GM18951 (cell line): Measurements from ENCODE around the gene NDUFAF5.

Experiments used
- POLR2A ChIP-seq: IDR thresholded peaks from 4 replicates; pipeline ENCODE4 v1.6.1; 2011; ENCODE audit warnings: mild to moderate bottlenecking; ENCODE audit not compliant: insufficient read length, insufficient read depth; ENCODE audit errors: extremely low read depth
- in situ Hi-C: fragments of 300-500 bp; cut with MboI; formaldehyde crosslinking; loops from one replicate; pipeline ENCODE4 v1.12.0; 2022; ENCODE audit warnings: low sequenced_read_pairs, mixed read lengths, inconsistent platforms; ENCODE audit not compliant: unreplicated experiment

Gene NDUFAF5

DNA sequence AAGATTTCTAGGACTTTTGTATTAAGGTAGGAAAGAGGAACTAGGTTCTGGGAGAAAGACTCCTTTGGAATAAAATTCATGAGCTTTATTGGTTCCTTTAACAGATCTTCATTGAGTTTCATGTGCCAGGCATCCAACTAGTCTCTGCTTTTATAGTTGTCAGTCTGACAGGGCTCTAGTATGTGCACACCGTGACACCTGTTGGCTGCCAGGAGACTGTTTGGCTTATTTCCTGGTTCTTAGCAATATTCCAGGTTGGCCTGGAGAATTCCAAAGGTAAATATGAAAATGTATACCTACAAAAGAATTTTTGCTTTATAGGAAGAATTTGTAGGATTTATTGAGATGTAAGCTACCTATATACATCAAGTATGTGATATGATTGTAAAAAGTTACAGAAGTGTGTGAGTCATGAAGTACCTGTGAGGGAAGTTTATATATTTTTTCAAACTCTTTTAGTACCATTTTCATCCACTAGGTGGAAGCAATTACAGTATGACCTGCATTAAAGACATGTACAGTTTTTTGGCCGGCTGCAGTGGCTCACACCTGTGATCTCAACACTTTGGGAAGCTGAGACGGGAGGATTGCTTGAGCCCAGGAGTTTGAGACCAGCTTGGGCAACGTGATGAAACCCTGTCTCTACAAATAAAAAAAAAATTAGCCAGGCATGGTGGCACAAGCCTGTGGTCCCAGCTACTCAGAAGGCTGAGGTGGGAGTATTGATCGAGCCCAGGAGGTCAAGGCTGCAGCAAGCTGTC is 35.2 kb downstream of the NDUFAF5 start:
- TF ChIP-seq POLR2A, result no peak
- in situ Hi-C loops, result loop anchor here (10.0 kb wide), 1 partner anchor 235 kb away; no protein-coding TSS in a partner anchor

DNA sequence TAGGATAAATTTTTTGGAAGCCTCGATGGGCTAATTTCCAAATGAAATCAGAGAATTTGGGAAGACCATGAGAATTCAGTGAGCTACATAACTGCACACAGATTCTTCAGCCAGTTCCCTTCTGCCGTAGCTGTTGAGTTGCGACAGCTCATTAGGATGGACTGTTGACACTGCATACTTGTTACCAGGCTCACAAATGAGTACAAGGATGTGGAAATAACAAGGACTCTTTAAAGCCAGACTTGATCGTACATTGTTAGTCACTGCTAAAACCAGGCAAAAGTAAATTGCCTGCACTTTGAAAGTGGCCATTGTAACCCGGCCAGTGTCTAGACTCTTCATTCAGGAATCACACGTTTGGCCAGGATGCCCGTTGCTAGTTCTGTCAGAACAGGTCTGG is 37.0 kb downstream of the NDUFAF5 start:
- in situ Hi-C loops, result loop anchor here (10.0 kb wide), 1 partner anchor 233 kb away; no protein-coding TSS in a partner anchor
- TF ChIP-seq POLR2A, result no peak

GRCh38 chr20:13822459-13822858 is 37.6 kb downstream of the NDUFAF5 start:
- in situ Hi-C loops, result loop anchor here (10.0 kb wide), 1 partner anchor 232 kb away; no protein-coding TSS in a partner anchor
- no peak for TF ChIP-seq POLR2A

DNA sequence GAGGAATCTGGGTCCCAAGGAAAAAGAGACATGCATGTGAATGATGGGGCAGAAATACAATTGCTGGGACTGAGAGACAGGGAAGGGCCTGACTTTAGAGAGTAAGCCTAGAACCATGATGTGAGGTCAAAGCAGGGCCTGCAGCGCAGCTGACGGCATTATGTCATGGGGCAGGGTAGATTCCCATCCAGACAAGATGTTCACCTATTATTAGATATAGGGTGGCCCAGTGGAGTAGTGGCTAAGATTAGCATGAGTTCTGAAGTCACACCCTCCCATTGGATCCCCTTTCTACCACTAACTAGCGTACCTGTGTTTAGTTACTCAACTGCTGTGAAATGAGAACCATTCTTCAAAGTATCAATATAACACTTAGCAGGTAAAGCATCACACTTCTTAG is 39.6 kb downstream of the NDUFAF5 start:
- no peak for TF ChIP-seq POLR2A
- in situ Hi-C loops, result loop anchor here (10.0 kb wide), 1 partner anchor 230 kb away; no protein-coding TSS in a partner anchor

DNA sequence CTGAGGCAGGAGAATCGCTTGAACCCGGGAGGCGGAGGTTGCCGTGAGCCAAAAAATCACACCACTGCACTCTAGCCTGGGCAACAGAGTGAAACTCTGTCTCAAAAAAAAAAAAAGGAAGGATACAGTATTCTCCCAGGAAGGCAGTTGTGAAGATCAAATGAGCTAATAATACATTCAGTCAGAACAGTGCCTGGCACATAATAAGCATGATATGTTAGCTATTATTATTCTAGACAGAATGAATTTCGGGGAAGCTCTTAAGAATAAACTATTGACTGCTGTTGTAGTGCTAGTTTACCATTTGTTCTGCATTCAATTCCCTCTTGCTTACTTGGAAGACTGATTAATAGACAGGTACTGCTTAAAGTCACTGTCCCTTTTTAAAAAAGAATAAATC is 40.6 kb downstream of the NDUFAF5 start:
- in situ Hi-C loops, result loop anchor here (10.0 kb wide), 1 partner anchor 229 kb away; no protein-coding TSS in a partner anchor
- no peak for TF ChIP-seq POLR2A

DNA sequence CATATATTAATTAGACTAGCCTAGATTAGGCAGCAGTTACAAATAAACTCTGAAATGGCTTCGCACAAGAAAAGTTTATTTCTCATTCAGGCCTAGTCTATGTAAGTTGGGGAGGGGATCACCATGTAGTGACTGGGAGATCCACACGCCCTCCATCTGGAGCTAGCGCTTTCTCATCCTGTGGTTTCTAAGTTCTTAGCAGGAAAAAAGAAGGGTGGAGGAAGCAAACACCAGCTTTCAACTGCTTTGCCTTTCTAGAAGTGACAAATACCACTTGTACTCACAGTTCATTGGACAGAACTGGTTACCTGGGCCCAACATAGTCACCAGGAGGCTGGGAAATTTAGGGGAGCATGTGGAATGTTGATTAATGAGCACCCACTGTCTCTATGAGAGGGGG is 46.6 kb downstream of the NDUFAF5 start:
- no peak for TF ChIP-seq POLR2A
- in situ Hi-C loops, result no loop called here

DNA sequence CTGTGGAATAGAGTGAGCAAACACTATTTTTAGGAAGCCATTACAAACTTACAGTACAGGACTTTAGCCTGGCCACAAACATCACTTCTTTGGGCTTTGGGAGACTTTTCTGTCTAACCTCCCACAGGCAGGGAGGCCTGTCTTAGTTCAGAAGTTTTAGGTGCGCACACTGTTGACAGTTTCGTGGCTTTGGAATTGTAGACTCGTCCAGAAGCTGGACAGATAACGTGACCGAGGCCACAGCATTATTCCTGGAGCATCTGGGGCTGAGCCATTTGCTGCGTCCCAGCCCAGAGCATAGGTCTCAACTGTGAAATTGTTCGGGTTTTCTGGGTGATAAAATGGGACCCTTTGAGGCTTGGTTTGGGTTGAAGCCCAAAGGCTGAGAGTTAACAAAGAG is 53.8 kb downstream of the NDUFAF5 start:
- TF ChIP-seq POLR2A, result no peak
- in situ Hi-C loops, result no loop called here

DNA sequence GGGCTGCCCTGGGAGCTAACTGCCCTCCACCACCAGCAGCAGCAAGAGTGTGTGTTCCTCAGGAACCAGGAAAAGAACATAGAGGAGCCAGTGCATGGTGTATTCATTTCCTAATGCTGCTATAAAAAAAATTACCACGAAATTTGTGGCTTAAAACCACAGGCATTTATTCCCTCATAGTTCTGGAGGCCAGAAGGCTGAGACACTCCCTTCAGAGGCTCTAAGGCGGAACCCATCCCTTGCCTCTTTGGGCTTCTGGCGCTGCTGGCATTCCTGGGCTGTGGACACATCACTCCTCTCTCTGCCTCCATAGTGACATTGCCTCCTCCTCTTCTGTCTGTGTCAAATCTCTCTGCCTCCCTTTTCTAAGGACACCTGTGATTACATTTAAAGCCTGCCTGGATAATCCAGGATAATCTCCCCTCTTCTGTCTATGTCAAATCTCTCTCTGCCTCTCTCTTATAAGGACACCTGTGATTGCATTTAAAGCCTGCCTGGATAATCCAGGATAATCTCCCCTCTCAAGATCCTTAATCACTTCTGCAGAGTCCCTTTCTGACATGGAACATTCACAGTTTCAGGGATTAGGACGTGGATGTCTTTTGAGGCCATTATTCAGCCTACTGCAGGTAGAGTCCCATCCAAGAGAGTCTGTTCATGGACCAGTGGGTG is 54.7 kb downstream of the NDUFAF5 start:
- no peak for TF ChIP-seq POLR2A
- in situ Hi-C loops, result no loop called here

DNA sequence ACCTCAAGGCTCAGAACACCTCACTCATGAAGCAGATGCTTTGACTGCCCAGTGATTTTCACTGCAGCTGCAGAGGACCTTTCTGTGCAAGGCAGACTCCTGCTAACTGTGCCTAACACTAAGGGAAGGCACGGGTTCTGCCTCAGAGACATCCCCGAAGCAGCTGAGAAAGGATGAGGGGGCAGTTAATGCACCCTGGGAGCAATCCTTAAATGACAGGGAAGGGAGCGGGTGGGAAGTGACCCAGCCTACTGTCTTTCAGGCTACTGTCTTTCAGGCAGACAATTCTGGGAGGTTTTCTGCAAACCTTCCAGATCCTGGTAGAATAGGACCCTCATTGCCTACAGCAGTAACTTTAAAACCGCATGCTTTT is 55.3 kb downstream of the NDUFAF5 start:
- in situ Hi-C loops, result no loop called here
- TF ChIP-seq POLR2A, result no peak

DNA sequence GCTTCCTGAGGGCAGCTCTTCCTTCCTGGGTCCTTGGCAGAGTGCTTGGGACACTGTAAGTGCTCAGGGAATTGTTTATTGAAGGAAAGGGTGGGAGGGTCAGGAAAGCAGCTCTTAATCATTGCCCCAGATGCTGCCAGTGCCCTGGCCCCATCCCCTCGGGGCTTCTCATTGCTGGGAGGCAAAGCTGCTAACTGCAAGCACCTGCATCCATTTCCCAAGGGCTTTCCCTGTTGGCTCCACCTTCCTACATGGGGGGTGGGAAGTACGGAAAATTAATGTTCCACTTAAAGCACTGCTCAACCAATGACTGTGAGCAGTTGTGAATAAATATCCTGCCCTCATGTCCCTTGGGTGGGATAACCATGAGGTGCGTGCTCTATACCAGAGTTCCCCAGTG is 56.4 kb downstream of the NDUFAF5 start:
- no peak for TF ChIP-seq POLR2A
- in situ Hi-C loops, result no loop called here

DNA sequence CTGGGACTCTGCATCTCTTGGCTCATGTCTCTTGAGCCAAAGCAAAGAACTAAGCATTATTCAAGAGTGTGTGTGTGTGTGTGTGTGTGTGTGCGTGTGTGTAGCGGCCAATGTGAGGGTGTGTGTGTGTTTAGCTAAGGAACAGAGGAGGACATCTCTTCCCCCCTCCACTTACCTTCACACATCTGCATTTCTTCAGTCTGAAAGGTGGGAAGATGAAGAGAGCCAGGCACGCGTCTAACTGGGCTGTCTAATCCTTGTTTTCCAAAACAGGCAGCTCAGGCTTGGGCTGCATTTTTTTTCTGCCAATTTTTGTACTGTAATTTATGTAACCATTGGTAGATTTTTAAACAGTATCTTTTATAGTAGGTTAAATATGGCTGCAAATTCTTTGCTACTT is 59.5 kb downstream of the NDUFAF5 start:
- in situ Hi-C loops, result no loop called here
- TF ChIP-seq POLR2A, result no peak

GRCh38 chr20:13851279-13851678 is 66.5 kb downstream of the NDUFAF5 start:
- no peak for TF ChIP-seq POLR2A
- in situ Hi-C loops, result no loop called here

DNA sequence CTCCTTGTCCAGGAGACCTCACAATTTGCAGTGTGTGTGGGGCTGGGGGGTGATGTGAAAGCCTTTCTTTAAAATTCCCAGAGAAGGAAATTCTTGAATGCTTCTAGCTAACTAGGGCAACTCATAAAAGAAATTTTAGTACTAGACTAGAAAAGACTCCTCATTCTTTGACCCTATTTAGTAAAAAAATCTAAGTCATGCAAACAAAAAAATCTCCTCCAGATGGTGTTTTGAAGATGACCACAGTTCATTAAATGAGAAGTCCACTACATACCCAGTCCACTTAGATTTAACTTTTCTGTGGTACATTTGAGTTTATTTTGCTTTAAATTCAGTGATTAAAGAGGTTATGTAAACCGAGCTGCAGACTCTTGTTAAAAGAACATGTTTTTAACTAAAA is 67.5 kb downstream of the NDUFAF5 start:
- in situ Hi-C loops, result no loop called here
- no peak for TF ChIP-seq POLR2A

GRCh38 chr20:13855613-13856012 is 70.8 kb downstream of the NDUFAF5 start:
- TF ChIP-seq POLR2A, result no peak
- in situ Hi-C loops, result no loop called here

DNA sequence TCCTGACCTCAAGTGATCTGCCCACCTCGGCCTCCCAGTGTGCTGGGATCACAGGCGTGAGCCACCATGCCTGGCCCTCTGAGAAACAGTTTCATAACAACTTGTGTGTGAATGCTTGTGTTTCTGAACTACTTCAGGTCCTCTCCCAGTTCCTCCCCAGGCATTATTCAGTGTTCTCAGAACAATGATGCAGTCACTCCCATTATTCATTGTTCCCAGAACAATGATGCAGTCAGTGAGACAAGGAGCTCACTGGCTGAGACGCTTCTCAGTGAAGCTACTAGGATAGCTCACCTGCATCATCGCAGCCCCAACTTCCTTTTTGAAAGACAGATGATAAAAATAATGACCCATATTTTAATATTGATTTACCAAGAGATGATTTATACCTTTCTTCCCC is 71.5 kb downstream of the NDUFAF5 start:
- TF ChIP-seq POLR2A, result no peak
- in situ Hi-C loops, result no loop called here

- TF ChIP-seq POLR2A, result no peak
- in situ Hi-C loops, result no loop called here
These were observed 72.5 kb downstream of the NDUFAF5 start for GRCh38 chr20:13857304-13857703.
